HG03066 (cell line): Measurements from ENCODE around the gene PLTP.
"Not testable (repeated sequence)": the region's sequence is repeated elsewhere in the genome, so short reads cannot be mapped to it uniquely, and the experiment has no call there.

Source experiments
- ATAC-seq: cut with Tn5 transposase; IDR thresholded peaks from one replicate; pipeline ENCODE4 v1.9.1; 2021; ENCODE audit warnings: low read depth; ENCODE audit not compliant: unreplicated experiment

PLTP gene

DNA sequence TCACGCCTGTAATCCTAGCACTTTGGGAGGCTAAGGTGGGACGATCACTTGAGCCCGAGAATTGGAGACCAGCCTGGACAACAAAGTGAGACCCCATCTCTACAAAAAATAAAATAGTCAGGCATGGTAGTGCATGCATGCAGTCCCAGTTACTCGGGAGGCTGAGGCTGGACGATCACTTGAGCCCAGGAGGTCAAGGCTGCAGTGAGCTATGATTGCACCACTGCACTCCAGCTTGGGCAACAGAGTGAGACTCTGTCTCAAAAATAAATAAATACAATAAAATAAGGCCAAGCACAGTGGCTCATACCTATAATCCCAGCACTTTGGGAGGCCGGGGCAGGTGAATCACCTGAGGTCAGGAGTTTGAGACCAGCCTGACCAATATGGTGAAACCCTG lies 10.6 kb downstream of the PLTP start:
- not testable (repeated sequence) for ATAC-seq

- ATAC-seq = no peak
Observed at GRCh38 chr20:45899046-45899835, 12.7 kb downstream of the PLTP start.

GRCh38 chr20:45898285-45898684 lies 13.7 kb downstream of the PLTP start:
- no peak for ATAC-seq

DNA sequence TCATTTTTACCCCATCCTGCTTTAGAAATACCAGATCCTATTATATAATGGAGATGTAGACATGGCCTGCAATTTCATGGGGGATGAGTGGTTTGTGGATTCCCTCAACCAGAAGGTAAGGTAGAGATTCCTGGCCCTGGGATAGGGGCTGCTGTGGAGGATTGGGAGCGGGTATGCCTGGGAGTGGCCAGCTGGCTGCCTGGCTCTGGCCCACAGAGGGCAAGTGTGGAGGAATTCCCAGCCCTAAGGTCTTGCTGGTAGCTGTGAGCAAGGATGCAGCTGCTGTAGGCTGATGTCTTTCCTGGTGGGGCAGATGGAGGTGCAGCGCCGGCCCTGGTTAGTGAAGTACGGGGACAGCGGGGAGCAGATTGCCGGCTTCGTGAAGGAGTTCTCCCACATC lies 14.3 kb downstream of the PLTP start:
- ATAC-seq = no peak

GRCh38 chr20:45897289-45897688 lies 14.7 kb downstream of the PLTP start:
- no peak for ATAC-seq

GRCh38 chr20:45896641-45897161 lies 15.3 kb downstream of the PLTP start:
- no peak for ATAC-seq

DNA sequence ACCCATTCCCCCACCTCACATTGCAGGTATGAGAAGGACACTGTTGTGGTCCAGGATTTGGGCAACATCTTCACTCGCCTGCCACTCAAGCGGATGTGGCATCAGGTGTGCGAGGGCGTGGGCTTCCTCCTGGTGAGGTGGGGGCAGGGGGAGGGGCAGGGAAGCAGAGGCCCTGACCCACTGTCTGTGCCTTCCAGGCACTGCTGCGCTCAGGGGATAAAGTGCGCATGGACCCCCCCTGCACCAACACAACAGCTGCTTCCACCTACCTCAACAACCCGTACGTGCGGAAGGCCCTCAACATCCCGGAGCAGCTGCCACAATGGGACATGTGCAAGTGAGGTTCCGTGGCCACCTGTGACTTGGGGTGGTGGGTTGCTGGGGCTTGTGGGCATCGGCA lies 17.2 kb downstream of the PLTP start:
- ATAC-seq = no peak

DNA sequence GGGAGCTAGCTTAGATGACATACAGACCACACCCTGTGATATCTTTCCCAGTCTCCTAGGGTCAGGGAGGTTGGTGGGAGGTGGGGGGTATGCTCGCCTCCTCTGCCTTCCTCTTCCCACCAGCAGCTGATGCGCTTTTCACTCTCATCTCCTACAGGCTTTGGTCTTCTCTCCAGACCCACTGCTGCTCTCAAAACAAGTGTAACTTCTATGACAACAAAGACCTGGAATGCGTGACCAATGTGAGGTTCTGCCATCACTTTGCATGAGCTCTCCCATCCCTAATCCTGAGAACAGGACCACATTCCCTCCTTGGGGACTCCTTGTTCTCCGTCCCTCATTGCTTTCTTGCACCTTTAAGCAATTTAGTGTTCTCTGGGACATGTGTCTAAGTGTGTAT lies 18.1 kb downstream of the PLTP start:
- ATAC-seq = no peak

DNA sequence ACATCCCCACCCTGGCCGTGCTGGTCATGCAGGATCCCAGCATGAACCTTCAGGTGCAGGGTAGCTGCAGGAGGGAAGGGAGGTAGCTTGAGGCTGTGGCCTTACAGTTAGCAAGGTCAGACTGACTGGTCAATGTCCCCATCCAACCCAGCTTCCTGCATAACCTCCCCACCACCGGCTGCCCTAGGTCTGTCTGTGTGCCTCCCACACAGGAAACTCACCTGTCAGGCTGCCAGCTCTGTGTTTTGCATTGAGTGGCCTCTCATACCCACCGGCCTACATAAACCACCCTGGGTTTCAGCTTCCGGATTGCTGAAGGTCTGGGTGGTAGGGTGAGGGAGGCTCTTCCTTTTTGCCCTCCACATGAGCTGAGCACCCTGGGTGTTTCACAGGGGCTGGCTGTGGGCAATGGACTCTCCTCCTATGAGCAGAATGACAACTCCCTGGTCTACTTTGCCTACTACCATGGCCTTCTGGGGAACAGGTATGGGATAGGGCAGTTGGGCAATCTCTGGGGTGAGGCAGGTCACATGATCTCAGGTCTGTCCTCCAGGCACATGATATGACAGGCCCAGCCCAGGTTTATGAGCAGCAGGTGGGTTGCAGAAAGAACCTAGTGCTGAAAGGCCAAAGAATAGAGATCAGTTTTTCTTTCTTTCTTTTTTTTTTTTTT lies 19.0 kb downstream of the PLTP start:
- no peak for ATAC-seq

- ATAC-seq = no peak
Observed at GRCh38 chr20:45892049-45892825, 19.7 kb downstream of the PLTP start.

DNA sequence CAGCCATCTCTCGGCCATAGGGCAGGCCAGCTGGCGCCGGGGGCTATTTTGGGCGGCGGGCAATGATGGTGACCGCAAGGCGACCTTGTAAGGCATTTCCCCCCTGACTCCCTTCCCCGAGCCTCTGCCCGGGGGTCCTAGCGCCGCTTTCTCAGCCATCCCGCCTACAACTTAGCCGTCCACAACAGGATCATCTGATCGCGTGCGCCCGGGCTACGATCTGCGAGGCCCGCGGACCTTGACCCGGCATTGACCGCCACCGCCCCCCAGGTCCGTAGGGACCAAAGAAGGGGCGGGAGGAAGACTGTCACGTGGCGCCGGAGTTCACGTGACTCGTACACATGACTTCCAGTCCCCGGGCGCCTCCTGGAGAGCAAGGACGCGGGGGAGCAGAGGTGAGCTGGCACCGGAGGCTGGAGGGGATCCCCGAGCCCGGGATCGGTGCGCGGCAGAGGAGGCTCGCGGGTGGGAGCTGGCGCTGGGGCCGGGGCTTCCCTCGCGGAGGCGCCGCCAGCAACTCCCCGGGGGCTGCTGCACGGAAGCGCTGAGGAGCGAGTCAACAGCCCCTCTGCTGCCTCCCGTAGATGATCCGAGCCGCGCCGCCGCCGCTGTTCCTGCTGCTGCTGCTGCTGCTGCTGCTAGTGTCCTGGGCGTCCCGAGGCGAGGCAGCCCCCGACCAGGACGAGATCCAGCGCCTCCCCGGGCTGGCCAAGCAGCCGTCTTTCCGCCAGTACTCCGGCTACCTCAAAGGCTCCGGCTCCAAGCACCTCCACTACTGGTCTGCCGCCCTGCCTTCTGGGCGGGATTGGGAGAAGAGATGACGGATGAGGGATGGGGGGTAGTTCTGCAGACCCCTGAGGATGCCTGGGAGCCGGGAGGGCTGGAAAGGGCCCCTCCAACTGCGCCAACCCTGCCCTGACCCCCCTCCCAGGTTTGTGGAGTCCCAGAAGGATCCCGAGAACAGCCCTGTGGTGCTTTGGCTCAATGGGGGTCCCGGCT lies 20.7 kb downstream of the PLTP start, which contains the start of the genes CTSA and NEURL2:
CTSA (plus strand) TSS at position 351 of the 999 bp plus-strand sequence; CDS start at position 585, 234 bp downstream.
NEURL2 (minus strand) TSS at position 224 of the 999 bp plus-strand sequence; CDS start at position 7, 217 bp downstream.
- peak; percentile 72 for ATAC-seq

DNA sequence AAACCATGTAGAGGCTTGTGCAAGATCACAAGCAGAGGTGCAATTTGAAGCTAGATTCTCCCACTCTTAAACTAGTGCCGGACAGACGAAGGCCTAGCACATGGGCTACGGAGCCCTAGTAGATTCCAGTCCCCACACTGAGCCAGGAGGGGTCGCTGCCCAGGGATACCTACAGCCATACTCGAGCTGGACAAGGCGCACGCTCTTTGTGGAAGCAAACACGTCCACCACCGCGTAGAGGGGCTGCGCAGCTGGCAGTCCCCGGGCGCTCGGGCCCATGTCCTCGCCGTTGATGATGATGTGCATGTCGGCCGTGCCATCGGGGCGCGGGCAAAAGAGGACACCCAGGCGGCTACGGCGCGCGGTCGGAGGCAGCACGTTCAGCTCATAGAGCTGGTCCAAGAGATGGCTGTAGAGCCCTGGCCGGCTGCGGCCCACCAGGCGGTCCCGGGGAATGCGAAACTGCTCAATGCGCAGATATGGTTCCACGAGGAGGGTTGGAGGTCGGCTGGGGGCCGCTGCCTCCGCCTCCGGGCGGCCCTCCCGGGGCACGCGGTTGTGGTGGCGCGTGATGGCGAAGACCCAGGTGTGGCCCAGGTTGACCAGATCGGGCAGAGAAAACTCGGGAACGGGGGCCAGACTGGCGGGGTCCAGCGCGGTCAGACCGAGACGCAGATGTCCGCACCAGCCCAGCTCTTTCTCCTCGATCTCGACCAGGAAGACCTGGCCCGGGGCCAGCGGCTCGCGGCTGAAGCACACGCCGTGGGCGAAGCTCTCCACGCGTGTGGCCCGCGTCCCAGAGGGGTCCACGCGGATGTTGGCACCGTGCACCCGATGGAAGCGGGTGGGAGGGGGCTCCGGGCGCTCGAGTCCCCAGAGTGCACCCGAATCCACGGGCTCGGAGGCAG lies 21.6 kb downstream of the PLTP start:
- no peak for ATAC-seq

- ATAC-seq = no peak
Observed at GRCh38 chr20:45888681-45889080, 23.3 kb downstream of the PLTP start.

GRCh38 chr20:45887346-45887715 lies 24.6 kb downstream of the PLTP start, which contains the start of gene SPATA25:
TSS of gene SPATA25 (minus strand) at chr20:45887622. CDS start at chr20:45887590, 32 bp downstream.
- ATAC-seq = no peak

- ATAC-seq = no peak
Observed at GRCh38 chr20:45886590-45887345, 25.2 kb downstream of the PLTP start.

DNA sequence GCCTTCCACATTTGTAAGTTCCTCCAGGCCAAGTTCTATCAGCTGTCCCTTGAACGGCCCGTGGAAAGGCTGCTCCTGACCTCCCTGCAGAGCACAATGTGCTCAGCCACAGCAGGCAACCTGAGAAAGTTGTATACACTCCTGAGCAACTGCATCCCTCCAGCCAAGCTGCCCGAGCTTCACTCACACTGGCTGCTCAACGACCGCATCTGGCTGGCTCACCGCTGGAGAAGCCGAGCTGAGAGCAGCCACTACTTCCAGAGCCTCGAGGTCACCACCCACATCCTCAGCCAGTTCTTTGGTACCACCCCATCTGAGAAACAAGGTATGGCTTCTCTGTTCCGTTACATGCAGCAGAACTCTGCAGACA lies 28.9 kb downstream of the PLTP start:
- no peak for ATAC-seq

DNA sequence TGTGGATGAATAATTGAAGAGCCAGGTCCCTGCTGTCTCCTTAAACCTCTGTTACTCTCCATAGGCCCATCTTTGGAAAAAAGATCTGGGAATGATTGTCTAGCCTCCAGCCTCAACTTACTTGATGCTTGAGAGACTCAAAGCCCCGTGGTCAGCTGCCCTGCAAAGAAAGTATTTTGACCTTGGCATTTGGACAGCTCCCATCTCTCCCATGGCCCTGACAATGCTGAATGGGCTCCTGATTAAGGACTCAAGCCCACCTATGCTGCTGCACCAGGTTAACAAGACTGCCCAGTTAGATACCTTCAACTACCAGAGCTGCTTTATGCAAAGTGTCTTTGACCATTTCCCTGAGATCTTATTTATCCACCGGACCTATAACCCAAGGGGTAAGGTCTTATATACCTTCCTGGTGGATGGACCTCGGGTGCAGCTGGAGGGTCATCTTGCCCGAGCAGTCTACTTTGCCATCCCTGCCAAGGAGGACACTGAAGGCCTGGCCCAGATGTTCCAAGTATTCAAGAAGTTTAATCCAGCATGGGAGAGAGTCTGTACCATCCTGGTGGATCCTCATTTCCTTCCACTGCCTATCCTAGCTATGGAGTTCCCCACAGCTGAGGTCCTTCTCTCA lies 29.4 kb downstream of the PLTP start:
- no peak for ATAC-seq
